GM23338 (cell line): ENCODE data around the gene OR2L5. TPM values are rescaled to one million over a fixed set of nuclear protein-coding genes. Genes with fewer than 3 reads are reported as not detected.

Experiments used
- ATAC-seq: fragments of 200-7000 bp; cut with Tn5 transposase; 3 replicates; pipeline ENCODE4 v1.9.1; 2020
- DNase-seq: peaks from one replicate; pipeline ENCODE4 v3.0.0-alpha.2; 2015; ENCODE audit warnings: low spot score
- H2AFZ ChIP-seq: fragments of 200-600 bp; sonication (generic); 2 replicates; pipeline ENCODE4 v1.8.0; 2016; ENCODE audit warnings: antibody characterized with exemption, mild to moderate bottlenecking, moderate library complexity
- H3F3A ChIP-seq: fragments of 200-600 bp; sonication (generic); replicated peaks from 2 replicates; pipeline ENCODE4 v1.8.0; 2017; ENCODE audit warnings: antibody characterized with exemption, mixed run types, low read depth
- H3K27ac ChIP-seq: fragments of 200-600 bp; sonication (generic); 2 replicates; pipeline ENCODE4 v1.6.1; 2016; ENCODE audit warnings: low read depth
- H3K27me3 ChIP-seq: fragments of 200-600 bp; sonication (generic); 2 replicates; pipeline ENCODE4 v1.8.0; 2016; ENCODE audit warnings: mild to moderate bottlenecking, mixed run types, moderate library complexity; ENCODE audit not compliant: insufficient read depth
- H3K36me3 ChIP-seq: fragments of 200-600 bp; sonication (generic); 2 replicates; pipeline ENCODE4 v1.8.0; 2016; ENCODE audit warnings: mild to moderate bottlenecking; ENCODE audit not compliant: insufficient read depth
- H3K4me1 ChIP-seq: fragments of 200-600 bp; sonication (generic); 2 replicates; pipeline ENCODE4 v1.8.0; 2016; ENCODE audit warnings: mild to moderate bottlenecking, moderate library complexity; ENCODE audit not compliant: insufficient read depth
- H3K4me2 ChIP-seq: fragments of 200-600 bp; sonication (generic); 2 replicates; pipeline ENCODE4 v1.7.1; 2017; ENCODE audit warnings: mixed run types
- H3K4me3 ChIP-seq: fragments of 200-600 bp; sonication (generic); 2 replicates; pipeline ENCODE4 v1.6.1; 2016; ENCODE audit warnings: mixed run types
- H3K79me2 ChIP-seq: fragments of 200-600 bp; sonication (generic); replicated peaks from 2 replicates; pipeline ENCODE4 v1.8.0; 2017; ENCODE audit warnings: mild to moderate bottlenecking; ENCODE audit not compliant: insufficient read depth
- H3K9me2 ChIP-seq: fragments of 200-600 bp; sonication (generic); 2 replicates; pipeline ENCODE4 v1.8.0; 2017; ENCODE audit not compliant: insufficient read depth
- H4K20me1 ChIP-seq: fragments of 200-600 bp; sonication (generic); replicated peaks from 2 replicates; pipeline ENCODE4 v1.8.0; 2017; ENCODE audit warnings: mild to moderate bottlenecking; ENCODE audit not compliant: insufficient read depth
- H3K27ac Mint-ChIP-seq: 2 replicates; pipeline ENCODE4 v1.8.0; 2020; ENCODE audit warnings: inconsistent platforms, mild to moderate bottlenecking, moderate library complexity, mixed read lengths
- H3K27me3 Mint-ChIP-seq: 3 replicates; pipeline ENCODE4 v1.8.0; 2022; ENCODE audit warnings: low read depth, mild to moderate bottlenecking, moderate library complexity, mixed read lengths, inconsistent platforms; ENCODE audit not compliant: insufficient read depth, poor library complexity
- H3K36me3 Mint-ChIP-seq: 3 replicates; pipeline ENCODE4 v1.8.0; 2021; ENCODE audit warnings: low read depth, mild to moderate bottlenecking, inconsistent platforms, moderate library complexity, mixed read lengths
- H3K4me1 Mint-ChIP-seq: 3 replicates; pipeline ENCODE4 v1.8.0; 2020; ENCODE audit warnings: mild to moderate bottlenecking, inconsistent platforms, mixed read lengths
- H3K4me3 Mint-ChIP-seq: 3 replicates; pipeline ENCODE4 v1.8.0; 2021; ENCODE audit warnings: moderate library complexity, mild to moderate bottlenecking, inconsistent platforms, mixed read lengths
- H3K9me3 Mint-ChIP-seq: 3 replicates; pipeline ENCODE4 v1.8.0; 2020; ENCODE audit warnings: moderate library complexity, mild to moderate bottlenecking, inconsistent platforms, mixed read lengths
- CREB1 ChIP-seq: fragments of 250-450 bp; sonication (Bioruptor Pico); IDR thresholded peaks from 2 replicates; pipeline ENCODE4 v1.5.0; 2020; ENCODE audit warnings: low read depth, mild to moderate bottlenecking, moderate library complexity
- ETS1 ChIP-seq: IDR thresholded peaks from 2 replicates; pipeline ENCODE4 v1.6.1; 2016; ENCODE audit warnings: antibody characterized with exemption
- EZH2 ChIP-seq: fragments of 200-600 bp; sonication (generic); IDR thresholded peaks from one replicate; pipeline ENCODE4 v1.8.0; 2017; ENCODE audit warnings: antibody characterized with exemption, mild to moderate bottlenecking, low read depth; ENCODE audit not compliant: unreplicated experiment
- EZH2phosphoT487 ChIP-seq: fragments of 200-600 bp; sonication (generic); IDR thresholded peaks from one replicate; pipeline ENCODE4 v1.8.1; 2018; ENCODE audit warnings: antibody characterized with exemption; ENCODE audit not compliant: unreplicated experiment
- JUNB ChIP-seq: IDR thresholded peaks from one replicate; pipeline ENCODE4 v1.6.1; 2016; ENCODE audit warnings: antibody characterized with exemption; ENCODE audit not compliant: unreplicated experiment
- NANOG ChIP-seq: IDR thresholded peaks from 2 replicates; pipeline ENCODE4 v1.6.1; 2016; ENCODE audit warnings: antibody characterized with exemption, borderline replicate concordance
- POLR2AphosphoS5 ChIP-seq: IDR thresholded peaks from 2 replicates; pipeline ENCODE4 v1.6.1; 2016; ENCODE audit warnings: antibody characterized with exemption, low read depth
- REST ChIP-seq: IDR thresholded peaks from one replicate; pipeline ENCODE4 v1.6.1; 2018; ENCODE audit warnings: antibody characterized with exemption; ENCODE audit not compliant: unreplicated experiment
- STAT1 ChIP-seq: IDR thresholded peaks from one replicate; pipeline ENCODE4 v1.6.1; 2016; ENCODE audit warnings: antibody characterized with exemption; ENCODE audit not compliant: unreplicated experiment
- ZNF114 ChIP-seq: fragments of 250-450 bp; sonication (Bioruptor Pico); IDR thresholded peaks from 2 replicates; pipeline ENCODE4 v1.5.0; 2020; ENCODE audit warnings: mild to moderate bottlenecking, moderate library complexity
- ZNF331 ChIP-seq: fragments of 250-450 bp; sonication (Bioruptor Pico); IDR thresholded peaks from 2 replicates; pipeline ENCODE4 v1.5.0; 2020; ENCODE audit warnings: low read depth, mild to moderate bottlenecking, moderate library complexity
- ZNF462 ChIP-seq: fragments of 250-450 bp; sonication (Bioruptor Pico); IDR thresholded peaks from 2 replicates; pipeline ENCODE4 v1.5.0; 2020; ENCODE audit warnings: mild to moderate bottlenecking, moderate library complexity
- polyA plus RNA-seq: library from polyadenylated mRNA; unstranded; fragments of >200 nt; fragmentation: Nextera tagmentation; extraction: Ambion mirVana; gene quantifications from 2 replicates; pipeline ENCODE4 v1.2.1, GENCODE V29; 2016
- total RNA-seq: library from RNA; depleted of rRNA; stranded (reverse); fragments of >200 nt; shearing (Covaris generic); gene quantifications from 2 replicates; pipeline ENCODE4 v1.2.3, GENCODE V29; 2014

OR2L5 gene
- total and polyA plus RNA-seq, 2 experiments from 2014 or later: not detected

- Histone ChIP-seq H3K36me3 (0 out of 2 replicates have a peak, but pooled peaks cover 3% of the 10 kb centered on the region), H3K4me2 (no peak overlapping the region), H3K27me3 (no peaks in the 10 kb centered on the region), H3K27ac (no peak overlapping the region), H4K20me1 (no peaks in the 10 kb centered on the region), H3F3A (no peaks in the 10 kb centered on the region), H3K9me2 (no peaks in the 10 kb centered on the region), H2AFZ (no peak overlapping the region), H3K4me3 (no peak overlapping the region), H3K79me2 (no peaks in the 10 kb centered on the region), H3K4me1 (no peaks in the 10 kb centered on the region)
- Mint-ChIP-seq H3K4me1 (no peaks in the 10 kb centered on the region), H3K9me3 (peaks cover 73% of the 10 kb centered on the region), H3K4me3 (no peak overlapping the region), H3K36me3 (peaks cover 14% of the 10 kb centered on the region), H3K27me3 (no peaks in the 10 kb centered on the region), H3K27ac (no peak overlapping the region)
- TF ChIP-seq EZH2phosphoT487: no peak
- TF ChIP-seq JUNB: no peak
- TF ChIP-seq ZNF114: no peak
- TF ChIP-seq ZNF331 (CRISPR knock-in tag): no peak
- TF ChIP-seq CREB1 (CRISPR knock-in tag): no peak
- no peak for TF ChIP-seq ZNF462 (CRISPR knock-in tag)
- no peak for TF ChIP-seq STAT1
- TF ChIP-seq NANOG: no peak
- DNase-seq: no peak
- ATAC-seq: no peak
Observed at GRCh38 chr1:248000169-248000568, 13.3 kb upstream of the OR2L5 start.

- Histone ChIP-seq H3K79me2 (no peaks in the 10 kb centered on the region), H3K4me1 (no peaks in the 10 kb centered on the region), H3K4me3 (no peak overlapping the region), H3K9me2 (no peaks in the 10 kb centered on the region), H3K27ac (no peak overlapping the region), H3K36me3 (no peaks in the 10 kb centered on the region), H3K27me3 (no peaks in the 10 kb centered on the region), H2AFZ (no peak overlapping the region), H3F3A (no peaks in the 10 kb centered on the region), H3K4me2 (no peak overlapping the region), H4K20me1 (no peaks in the 10 kb centered on the region)
- Mint-ChIP-seq H3K9me3 (peaks cover 91% of the 10 kb centered on the region), H3K4me1 (no peaks in the 10 kb centered on the region), H3K27me3 (no peaks in the 10 kb centered on the region), H3K4me3 (no peak overlapping the region), H3K27ac (no peak overlapping the region), H3K36me3 (peaks cover 25% of the 10 kb centered on the region)
- ATAC-seq: no peak
- no peak for DNase-seq
- TF ChIP-seq ZNF114 (no peak), EZH2 (no peak), ETS1 (no peak), STAT1 (no peak), REST (no peak), POLR2AphosphoS5 (no peak), JUNB (no peak), NANOG (no peak), EZH2phosphoT487 (no peak), ZNF331 (CRISPR knock-in tag) (no peak)
Observed at GRCh38 chr1:248007778-248008177, 5.7 kb upstream of the OR2L5 start.
